ENCODE data around the gene OR4N2.

DNA sequence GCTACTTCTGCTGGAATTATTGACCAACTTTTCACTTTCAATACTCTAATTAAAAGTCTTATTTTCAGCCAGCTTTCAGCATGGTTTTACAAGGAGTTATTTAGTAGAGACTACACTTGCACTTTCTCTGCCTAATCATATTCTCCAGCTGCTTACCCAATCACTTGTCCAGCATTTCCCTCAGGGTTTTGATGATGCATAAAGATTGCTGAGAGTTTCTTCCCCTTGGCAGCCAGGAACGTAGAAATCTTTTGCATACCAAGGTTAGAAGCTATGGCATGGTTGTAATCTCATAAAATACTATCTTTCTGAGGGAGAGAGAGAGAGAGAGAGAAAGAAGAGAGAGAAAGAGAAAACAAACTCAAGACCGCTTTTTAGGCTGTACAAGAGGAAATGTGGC is 49.4 kb upstream of the OR4N2 start:
- no peak for TF ChIP-seq POLR2A (IDR thresholded peaks at IDR 0.05; ENCODE audit: low read depth)
- TF ChIP-seq, protein P1, sequence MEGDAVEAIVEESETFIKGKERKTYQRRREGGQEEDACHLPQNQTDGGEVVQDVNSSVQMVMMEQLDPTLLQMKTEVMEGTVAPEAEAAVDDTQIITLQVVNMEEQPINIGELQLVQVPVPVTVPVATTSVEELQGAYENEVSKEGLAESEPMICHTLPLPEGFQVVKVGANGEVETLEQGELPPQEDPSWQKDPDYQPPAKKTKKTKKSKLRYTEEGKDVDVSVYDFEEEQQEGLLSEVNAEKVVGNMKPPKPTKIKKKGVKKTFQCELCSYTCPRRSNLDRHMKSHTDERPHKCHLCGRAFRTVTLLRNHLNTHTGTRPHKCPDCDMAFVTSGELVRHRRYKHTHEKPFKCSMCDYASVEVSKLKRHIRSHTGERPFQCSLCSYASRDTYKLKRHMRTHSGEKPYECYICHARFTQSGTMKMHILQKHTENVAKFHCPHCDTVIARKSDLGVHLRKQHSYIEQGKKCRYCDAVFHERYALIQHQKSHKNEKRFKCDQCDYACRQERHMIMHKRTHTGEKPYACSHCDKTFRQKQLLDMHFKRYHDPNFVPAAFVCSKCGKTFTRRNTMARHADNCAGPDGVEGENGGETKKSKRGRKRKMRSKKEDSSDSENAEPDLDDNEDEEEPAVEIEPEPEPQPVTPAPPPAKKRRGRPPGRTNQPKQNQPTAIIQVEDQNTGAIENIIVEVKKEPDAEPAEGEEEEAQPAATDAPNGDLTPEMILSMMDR (IDR thresholded peaks at IDR 0.05), result no peak

Data from esophagus muscularis mucosa (tissue), 3 donors.